Vagina (tissue), 2 donors: Measurements from ENCODE around the gene CCDC183.

Source experiments
- POLR2A ChIP-seq, 2 donors: fragments of 450-650 bp; IDR thresholded peaks; one replicate each; pipeline ENCODE4 v1.6.1; 2017; ENCODE audit warnings: antibody characterized with exemption in 2 of 2, mild to moderate bottlenecking in 2 of 2, moderate library complexity in 2 of 2
- TF ChIP-seq, protein P1 (sequence below), 3 experiments: fragments of 450-650 bp in 2 of 3; fragments of 200-600 bp in 1 of 3; sonication (generic) in 1 of 3; IDR thresholded peaks; one replicate each; pipeline ENCODE4 v1.5.1; 2017 to 2019; ENCODE audit warnings: antibody characterized with exemption in 3 of 3, mild to moderate bottlenecking in 2 of 3, moderate library complexity in 2 of 3

DNA sequence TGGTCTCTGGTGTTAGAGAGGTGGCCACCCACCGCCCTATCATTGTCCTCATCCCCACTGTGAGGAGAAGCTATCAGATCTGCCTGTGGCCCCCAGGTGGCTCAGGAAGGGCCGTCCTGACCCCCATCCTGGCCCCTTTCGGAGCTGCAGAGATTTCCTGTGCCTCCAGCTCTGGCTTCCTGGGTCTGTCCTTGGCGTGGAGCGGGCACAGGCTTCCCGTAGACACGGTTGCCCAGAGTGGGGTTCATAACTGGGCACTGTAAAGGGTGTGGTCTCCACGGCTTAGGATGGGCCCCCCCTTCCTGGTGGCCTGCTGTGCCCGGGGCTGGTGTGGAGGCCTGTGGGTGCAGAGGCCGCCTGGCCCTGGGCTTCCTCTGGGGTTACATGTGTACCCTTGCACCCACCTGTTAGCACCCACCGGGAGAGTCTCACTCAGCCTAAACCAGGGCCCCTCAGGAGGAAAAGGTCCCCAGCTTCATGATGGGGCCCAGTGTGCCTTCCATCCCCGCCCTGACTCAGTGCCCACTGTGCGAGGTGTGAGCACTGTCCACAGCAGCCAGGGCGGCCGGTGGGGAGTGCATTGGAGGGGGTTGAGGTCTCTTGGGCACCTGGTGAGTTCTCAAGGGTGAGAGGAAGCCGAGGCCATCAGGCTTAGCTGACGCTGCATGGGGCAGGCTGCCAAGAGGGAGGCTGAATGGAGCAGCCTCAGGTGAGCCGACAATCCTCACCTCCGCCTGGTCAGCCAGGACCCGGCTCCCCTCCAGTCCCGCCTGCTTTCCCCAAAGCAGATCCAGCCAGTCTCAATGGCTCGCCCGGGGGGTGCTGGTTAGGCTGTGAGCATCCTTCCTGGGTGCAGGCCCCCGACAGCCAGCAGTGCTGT lies 30.8 kb downstream of the CCDC183 start:
- no peak for TF ChIP-seq POLR2A (IDR thresholded peaks at IDR 0.05)
- TF ChIP-seq, protein P1, sequence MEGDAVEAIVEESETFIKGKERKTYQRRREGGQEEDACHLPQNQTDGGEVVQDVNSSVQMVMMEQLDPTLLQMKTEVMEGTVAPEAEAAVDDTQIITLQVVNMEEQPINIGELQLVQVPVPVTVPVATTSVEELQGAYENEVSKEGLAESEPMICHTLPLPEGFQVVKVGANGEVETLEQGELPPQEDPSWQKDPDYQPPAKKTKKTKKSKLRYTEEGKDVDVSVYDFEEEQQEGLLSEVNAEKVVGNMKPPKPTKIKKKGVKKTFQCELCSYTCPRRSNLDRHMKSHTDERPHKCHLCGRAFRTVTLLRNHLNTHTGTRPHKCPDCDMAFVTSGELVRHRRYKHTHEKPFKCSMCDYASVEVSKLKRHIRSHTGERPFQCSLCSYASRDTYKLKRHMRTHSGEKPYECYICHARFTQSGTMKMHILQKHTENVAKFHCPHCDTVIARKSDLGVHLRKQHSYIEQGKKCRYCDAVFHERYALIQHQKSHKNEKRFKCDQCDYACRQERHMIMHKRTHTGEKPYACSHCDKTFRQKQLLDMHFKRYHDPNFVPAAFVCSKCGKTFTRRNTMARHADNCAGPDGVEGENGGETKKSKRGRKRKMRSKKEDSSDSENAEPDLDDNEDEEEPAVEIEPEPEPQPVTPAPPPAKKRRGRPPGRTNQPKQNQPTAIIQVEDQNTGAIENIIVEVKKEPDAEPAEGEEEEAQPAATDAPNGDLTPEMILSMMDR (IDR thresholded peaks at IDR 0.05) = no peak
